ENCODE data around the gene RNF144A. TPM values are rescaled to one million over a fixed set of nuclear protein-coding genes. Genes with fewer than 3 reads are reported as not detected.

The RNF144A gene
- total and polyA plus RNA-seq, 9 donors = 13.7 to 27.6 (median 21.5) TPM

DNA sequence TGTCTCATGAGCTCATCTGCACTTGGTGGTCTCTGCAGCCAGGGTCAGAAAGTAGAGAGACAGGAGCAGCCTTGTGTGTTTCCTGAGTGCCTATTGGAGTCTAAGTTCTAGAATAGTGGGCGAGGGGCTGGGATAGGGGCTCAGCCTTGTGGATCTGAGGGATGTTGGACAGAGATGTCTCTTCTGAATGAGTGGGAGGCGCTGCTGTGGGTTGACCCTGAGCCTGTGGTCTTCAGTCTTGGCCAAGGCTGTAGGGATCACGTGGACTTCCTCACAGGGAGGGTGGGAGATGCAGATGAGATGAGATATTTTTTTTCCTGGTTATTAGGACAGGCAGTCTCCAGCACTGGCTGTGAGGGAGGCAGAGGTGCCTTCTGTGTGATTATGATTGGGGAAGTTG lies 61.8 kb downstream of the RNF144A start:
- peaks cover 11% of the 10 kb centered on the region for H3K4me1 ChIP-seq (ENCODE audit: control insufficient read depth, insufficient read depth, low read length)
- 95% methylated on average over 2 of the region's 3 CpGs for WGBS (ENCODE audit: insufficient coverage)

DNA sequence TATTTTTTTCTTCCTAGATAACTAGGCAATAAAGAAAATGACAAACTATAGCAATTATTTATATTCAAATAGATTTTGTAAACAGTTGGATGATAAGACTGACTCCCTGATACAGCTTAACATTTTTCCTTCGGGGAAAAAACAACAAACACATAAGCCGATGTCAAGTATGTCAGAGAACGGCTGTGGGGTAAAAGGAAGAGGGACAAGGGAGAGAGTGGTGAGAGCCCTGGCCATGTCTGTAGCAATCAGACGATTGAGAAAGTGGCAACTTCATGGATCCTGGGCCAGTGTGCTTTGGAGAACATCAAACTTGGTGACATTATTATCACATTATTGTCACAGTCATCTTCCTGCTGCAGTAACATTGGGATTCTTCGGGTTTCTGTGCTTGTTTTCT lies 65.2 kb downstream of the RNF144A start:
- no peaks in the 10 kb centered on the region for H3K9me3 ChIP-seq (replicated peaks; ENCODE audit: control insufficient read depth, low read depth, low read length)
- WGBS (ENCODE audit: insufficient coverage) = no CpG with 5 or more reads among the region's 5 CpGs
- no peaks in the 10 kb centered on the region for H3K27me3 ChIP-seq (ENCODE audit: control insufficient read depth, insufficient read depth, low read length)
- H3K36me3 ChIP-seq (ENCODE audit: control insufficient read depth, insufficient read depth, low read length) = no peaks in the 10 kb centered on the region
- no peak overlapping the region for H3K4me3 ChIP-seq (ENCODE audit: low read length)
- H3K27ac ChIP-seq (ENCODE audit: low read length) = no peak overlapping the region
- peaks cover 27% of the 10 kb centered on the region for H3K4me1 ChIP-seq (ENCODE audit: control insufficient read depth, insufficient read depth, low read length)
- no peak for DNase-seq

More for the DNA sequence above, 61.8 kb downstream of the RNF144A start:
- peaks cover 2% of the 10 kb centered on the region for H3K36me3 ChIP-seq (ENCODE audit: control insufficient read depth, insufficient read depth, low read length)
- no peak overlapping the region for H3K27ac ChIP-seq (ENCODE audit: low read length)
- no peaks in the 10 kb centered on the region for H3K9me3 ChIP-seq (replicated peaks; ENCODE audit: control insufficient read depth, low read depth, low read length)
- no peaks in the 10 kb centered on the region for H3K27me3 ChIP-seq (ENCODE audit: control insufficient read depth, insufficient read depth, low read length)
- no peak for DNase-seq
- H3K4me3 ChIP-seq (ENCODE audit: low read length) = no peak overlapping the region

DNA sequence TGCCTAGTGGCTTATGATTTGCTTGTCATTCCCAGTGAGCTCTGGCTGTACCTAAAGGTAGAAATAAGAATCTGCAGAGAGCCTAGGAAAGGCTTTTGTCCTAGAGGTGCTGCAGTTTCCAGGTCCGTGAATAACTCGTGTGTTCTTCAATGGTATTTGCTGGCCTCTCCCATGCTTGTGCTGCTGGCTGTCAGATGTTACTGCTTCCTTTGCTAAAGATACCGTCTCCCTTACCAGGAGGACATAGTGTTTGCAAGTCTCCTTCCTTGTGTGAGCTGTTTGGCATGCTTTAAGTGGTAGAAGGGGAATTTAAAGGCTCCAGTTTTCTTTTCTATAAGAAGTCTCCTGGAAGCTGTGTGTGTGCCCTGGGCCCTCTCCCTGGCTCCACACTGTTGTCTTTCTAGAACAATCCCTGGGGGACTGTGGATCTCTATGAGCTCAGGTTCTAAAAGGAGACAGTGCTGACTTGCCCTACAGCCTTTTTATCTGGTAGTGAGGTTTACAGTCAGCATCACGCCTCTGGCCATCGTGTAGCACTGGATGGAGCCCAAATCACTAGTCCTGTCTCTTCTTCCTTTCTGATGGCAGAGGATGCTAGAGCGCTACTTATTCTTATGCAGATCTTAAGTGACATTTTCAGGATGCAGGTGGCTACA lies 65.8 kb downstream of the RNF144A start:
- WGBS (ENCODE audit: insufficient coverage) = 73% methylated on average over 3 of the region's 6 CpGs
- no peaks in the 10 kb centered on the region for H3K9me3 ChIP-seq (replicated peaks; ENCODE audit: control insufficient read depth, low read depth, low read length)
- peaks cover 30% of the 10 kb centered on the region for H3K4me1 ChIP-seq (ENCODE audit: control insufficient read depth, insufficient read depth, low read length)
- H3K27me3 ChIP-seq (ENCODE audit: control insufficient read depth, insufficient read depth, low read length) = no peaks in the 10 kb centered on the region
- no peaks in the 10 kb centered on the region for H3K36me3 ChIP-seq (ENCODE audit: control insufficient read depth, insufficient read depth, low read length)
- DNase-seq = no peak
- no peak overlapping the region for H3K27ac ChIP-seq (ENCODE audit: low read length)
- no peak overlapping the region for H3K4me3 ChIP-seq (ENCODE audit: low read length)

DNA sequence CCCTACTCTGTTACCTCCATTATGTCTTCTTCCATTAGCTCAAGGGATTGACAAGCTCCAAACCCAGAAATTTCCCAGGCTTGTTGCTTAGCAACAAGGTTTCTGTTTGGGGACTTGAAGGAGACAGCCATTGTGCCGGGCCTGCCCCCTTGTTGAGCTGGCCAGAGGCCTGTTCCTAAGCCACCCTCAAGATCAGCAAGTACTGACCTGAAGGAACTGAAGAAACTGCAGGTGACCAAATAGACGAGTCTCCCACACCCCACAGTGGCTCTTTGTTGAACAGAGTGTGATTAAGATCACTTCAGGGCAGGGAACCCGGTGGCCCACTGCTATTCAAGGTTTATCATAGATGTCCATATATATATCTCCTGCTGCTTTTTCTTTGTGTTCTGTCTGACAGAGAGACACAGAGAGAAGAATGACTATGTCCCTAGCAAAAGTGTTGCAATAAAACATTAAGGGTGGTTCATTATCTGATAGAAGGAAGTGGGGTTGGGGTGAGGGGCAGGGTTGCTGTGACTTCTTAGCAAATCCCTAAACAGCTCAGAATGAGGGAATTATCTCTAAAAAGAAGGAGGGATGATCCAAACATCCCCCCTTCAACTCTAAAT lies 69.2 kb downstream of the RNF144A start:
- no CpG with 5 or more reads among the region's 3 CpGs for WGBS (ENCODE audit: insufficient coverage)

DNA sequence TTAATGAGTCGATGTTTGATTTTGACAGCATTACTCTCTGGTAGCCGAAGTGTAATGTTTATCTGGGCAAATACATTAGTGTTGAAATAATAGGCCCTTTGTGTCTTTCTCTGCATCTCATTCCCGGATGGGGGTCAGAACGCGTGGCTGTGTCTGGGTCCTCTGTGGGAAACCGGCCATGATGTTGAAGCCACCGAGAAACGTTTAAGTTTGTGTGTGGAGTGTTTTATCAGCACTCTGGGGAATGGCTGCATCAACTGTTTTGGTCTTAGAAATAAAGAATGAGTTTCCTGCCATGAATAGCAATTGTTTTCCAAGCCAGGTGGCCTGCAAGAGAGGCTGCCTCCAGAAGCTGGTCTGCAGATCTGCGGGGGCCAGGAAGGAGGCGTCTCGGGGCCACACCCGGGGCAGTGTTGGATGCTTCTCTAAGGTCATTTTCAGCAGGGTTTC lies 69.7 kb downstream of the RNF144A start:
- no peaks in the 10 kb centered on the region for H3K27me3 ChIP-seq (ENCODE audit: control insufficient read depth, insufficient read depth, low read length)
- peaks cover 32% of the 10 kb centered on the region for H3K4me1 ChIP-seq (ENCODE audit: control insufficient read depth, insufficient read depth, low read length)
- DNase-seq = peak; percentile 56
- H3K36me3 ChIP-seq (ENCODE audit: control insufficient read depth, insufficient read depth, low read length) = peaks cover 9% of the 10 kb centered on the region
- H3K9me3 ChIP-seq (replicated peaks; ENCODE audit: control insufficient read depth, low read depth, low read length) = peaks cover 4% of the 10 kb centered on the region
- H3K27ac ChIP-seq (ENCODE audit: low read length) = peak overlapping the region; percentile 45
- no peak overlapping the region for H3K4me3 ChIP-seq (ENCODE audit: low read length)
- whole genome bisulfite sequencing (ENCODE audit: insufficient coverage) = 28% methylated on average over 10 of the region's 12 CpGs

More for the DNA sequence above, 69.2 kb downstream of the RNF144A start:
- Histone ChIP-seq H3K27me3 (ENCODE audit: control insufficient read depth, insufficient read depth, low read length) (no peaks in the 10 kb centered on the region), H3K27ac (ENCODE audit: low read length) (peak overlapping the region; percentile 45), H3K36me3 (ENCODE audit: control insufficient read depth, insufficient read depth, low read length) (peaks cover 9% of the 10 kb centered on the region), H3K4me3 (ENCODE audit: low read length) (no peak overlapping the region), H3K9me3 (replicated peaks; ENCODE audit: control insufficient read depth, low read depth, low read length) (peaks cover 4% of the 10 kb centered on the region), H3K4me1 (ENCODE audit: control insufficient read depth, insufficient read depth, low read length) (peaks cover 30% of the 10 kb centered on the region)
- peak; percentile 74 for DNase-seq

DNA sequence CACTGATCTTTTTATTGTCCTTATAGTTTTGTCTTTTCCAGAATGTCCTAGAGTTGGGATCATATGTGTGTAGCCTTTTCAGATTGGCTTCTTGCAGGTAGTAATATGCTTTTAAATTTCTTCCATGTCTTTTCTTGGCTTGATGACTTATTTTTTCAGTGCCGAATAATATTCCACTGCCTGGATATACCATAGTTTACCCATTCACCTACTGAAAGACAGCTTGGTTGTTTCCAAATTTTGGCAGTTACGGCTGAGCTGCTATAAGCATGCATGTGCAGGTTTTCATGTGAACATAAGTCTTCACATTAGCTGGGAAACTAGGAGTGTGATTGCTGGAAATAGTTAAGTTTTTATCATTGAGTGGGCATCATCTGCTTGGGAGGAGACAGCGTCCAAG lies 73.7 kb downstream of the RNF144A start:
- Histone ChIP-seq H3K36me3 (ENCODE audit: control insufficient read depth, insufficient read depth, low read length) (peaks cover 9% of the 10 kb centered on the region), H3K4me3 (ENCODE audit: low read length) (no peak overlapping the region), H3K4me1 (ENCODE audit: control insufficient read depth, insufficient read depth, low read length) (peaks cover 39% of the 10 kb centered on the region), H3K27me3 (ENCODE audit: control insufficient read depth, insufficient read depth, low read length) (no peaks in the 10 kb centered on the region), H3K27ac (ENCODE audit: low read length) (no peak overlapping the region), H3K9me3 (replicated peaks; ENCODE audit: control insufficient read depth, low read depth, low read length) (peaks cover 4% of the 10 kb centered on the region)
- no peak for DNase-seq
- WGBS (ENCODE audit: insufficient coverage) = 100% methylated on average over 1 of the region's 3 CpGs

DNA sequence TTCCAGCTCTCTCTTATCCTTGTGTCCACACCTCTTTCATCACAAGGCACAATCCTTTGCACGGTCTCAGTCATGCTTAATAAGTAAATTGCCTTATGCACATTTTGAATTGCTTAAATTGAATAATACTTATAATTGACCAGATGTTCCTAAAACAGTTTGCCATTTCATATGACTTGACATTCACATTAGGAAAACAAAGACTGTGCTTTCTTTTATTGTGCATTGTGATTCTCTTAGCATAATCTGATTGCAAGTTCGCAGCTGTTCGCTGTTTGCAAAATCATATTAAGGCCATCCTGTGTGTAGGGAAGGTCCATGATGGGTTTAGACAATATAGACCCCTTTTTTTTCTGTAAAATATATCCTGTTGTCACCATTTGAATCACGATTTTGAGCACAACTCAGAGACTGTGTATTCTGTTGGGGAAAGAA lies 75.6 kb downstream of the RNF144A start:
- no peak for DNase-seq
- Histone ChIP-seq H3K9me3 (replicated peaks; ENCODE audit: control insufficient read depth, low read depth, low read length) (peaks cover 4% of the 10 kb centered on the region), H3K4me1 (ENCODE audit: control insufficient read depth, insufficient read depth, low read length) (peaks cover 23% of the 10 kb centered on the region), H3K4me3 (ENCODE audit: low read length) (no peak overlapping the region), H3K36me3 (ENCODE audit: control insufficient read depth, insufficient read depth, low read length) (peaks cover 17% of the 10 kb centered on the region), H3K27ac (ENCODE audit: low read length) (peak overlapping the region; percentile 75), H3K27me3 (ENCODE audit: control insufficient read depth, insufficient read depth, low read length) (no peaks in the 10 kb centered on the region)
- no CpG with 5 or more reads among the region's 4 CpGs for WGBS (ENCODE audit: insufficient coverage)

DNA sequence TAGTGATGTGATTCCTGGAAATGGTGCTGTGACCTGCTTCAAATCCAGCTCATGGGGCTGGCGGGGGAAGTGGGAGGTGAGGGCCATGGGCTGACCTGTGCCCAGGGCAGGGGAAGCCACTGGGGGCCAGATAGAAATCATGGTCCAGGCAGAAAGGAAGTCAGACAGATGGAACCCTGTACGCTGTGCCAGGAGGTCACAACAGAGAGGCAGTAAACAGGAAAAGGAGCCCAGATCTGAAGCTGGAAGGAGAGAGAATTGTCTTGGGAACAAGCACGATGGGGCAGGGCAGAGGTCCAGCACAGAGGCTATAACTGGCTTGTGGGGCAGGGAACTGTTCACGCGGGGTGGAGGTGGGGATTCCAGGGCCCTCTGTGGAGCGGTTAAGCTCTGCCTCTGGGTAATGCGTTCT lies 76.0 kb downstream of the RNF144A start:
- H3K27me3 ChIP-seq (ENCODE audit: control insufficient read depth, insufficient read depth, low read length) = no peaks in the 10 kb centered on the region
- peaks cover 23% of the 10 kb centered on the region for H3K4me1 ChIP-seq (ENCODE audit: control insufficient read depth, insufficient read depth, low read length)
- peaks cover 4% of the 10 kb centered on the region for H3K9me3 ChIP-seq (replicated peaks; ENCODE audit: control insufficient read depth, low read depth, low read length)
- no peak for DNase-seq
- 55% methylated on average over 6 of the region's 7 CpGs for WGBS (ENCODE audit: insufficient coverage)
- peak overlapping the region; percentile 75 for H3K27ac ChIP-seq (ENCODE audit: low read length)
- no peak overlapping the region for H3K4me3 ChIP-seq (ENCODE audit: low read length)
- peaks cover 17% of the 10 kb centered on the region for H3K36me3 ChIP-seq (ENCODE audit: control insufficient read depth, insufficient read depth, low read length)

DNA sequence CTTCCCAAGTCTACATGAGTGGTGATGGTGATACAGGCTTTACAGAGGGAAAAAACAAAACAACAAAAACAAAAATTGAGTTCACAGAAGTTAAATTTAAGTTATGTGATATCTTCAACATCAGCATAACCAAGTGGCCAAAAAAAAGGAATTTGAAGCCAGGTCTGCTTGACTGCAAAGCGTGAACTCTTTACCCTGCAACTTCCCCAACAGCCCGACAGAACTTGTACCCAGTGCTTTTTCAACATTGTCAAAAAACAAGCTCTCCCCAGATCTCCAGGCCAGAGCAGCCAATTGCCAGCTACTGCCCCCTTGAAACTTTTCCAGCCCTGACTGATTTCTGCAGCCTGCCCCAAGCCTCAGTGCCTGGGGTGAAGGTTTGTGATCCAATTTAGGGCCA lies 76.7 kb downstream of the RNF144A start:
- H3K27ac ChIP-seq (ENCODE audit: low read length) = no peak overlapping the region
- WGBS (ENCODE audit: insufficient coverage) = 71% methylated on average over 2 of the region's 2 CpGs
- H3K4me3 ChIP-seq (ENCODE audit: low read length) = no peak overlapping the region
- H3K36me3 ChIP-seq (ENCODE audit: control insufficient read depth, insufficient read depth, low read length) = peaks cover 17% of the 10 kb centered on the region
- no peaks in the 10 kb centered on the region for H3K27me3 ChIP-seq (ENCODE audit: control insufficient read depth, insufficient read depth, low read length)
- DNase-seq = no peak
- peaks cover 4% of the 10 kb centered on the region for H3K9me3 ChIP-seq (replicated peaks; ENCODE audit: control insufficient read depth, low read depth, low read length)
- peaks cover 23% of the 10 kb centered on the region for H3K4me1 ChIP-seq (ENCODE audit: control insufficient read depth, insufficient read depth, low read length)

DNA sequence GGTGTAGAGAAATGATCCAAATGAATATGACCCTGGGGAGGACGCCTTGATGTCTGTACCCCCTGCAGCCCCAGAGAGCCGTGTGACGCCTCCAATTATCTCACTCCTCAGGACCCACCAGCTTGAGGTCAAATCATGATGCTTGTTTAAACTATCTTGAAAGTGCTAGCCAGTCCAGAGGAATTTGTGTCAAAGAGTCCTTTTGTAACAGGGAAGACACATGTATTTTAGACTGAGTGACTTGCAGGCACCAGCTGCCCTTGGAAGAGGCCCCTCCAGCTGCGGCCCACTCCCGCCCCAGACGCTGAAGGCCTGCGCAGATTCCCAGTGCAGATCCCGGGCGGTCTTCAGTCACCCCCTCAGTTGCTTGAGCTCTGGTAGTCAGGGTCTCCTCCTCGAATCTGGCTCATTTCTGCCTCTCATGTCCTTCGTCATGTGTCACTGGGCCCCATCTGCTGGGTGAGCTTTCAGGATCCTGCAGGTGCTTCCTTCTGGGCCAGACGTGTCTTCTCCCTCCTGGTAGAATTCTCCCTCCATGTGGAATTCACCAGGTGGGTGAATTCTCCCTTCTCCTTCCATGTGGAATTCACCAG lies 77.4 kb downstream of the RNF144A start:
- DNase-seq = peak; percentile 51
- no peaks in the 10 kb centered on the region for H3K27me3 ChIP-seq (ENCODE audit: control insufficient read depth, insufficient read depth, low read length)
- 65% methylated on average over 9 of the region's 12 CpGs for WGBS (ENCODE audit: insufficient coverage)
- no peak overlapping the region for H3K27ac ChIP-seq (ENCODE audit: low read length)
- peaks cover 4% of the 10 kb centered on the region for H3K9me3 ChIP-seq (replicated peaks; ENCODE audit: control insufficient read depth, low read depth, low read length)
- H3K4me3 ChIP-seq (ENCODE audit: low read length) = no peak overlapping the region
- peaks cover 23% of the 10 kb centered on the region for H3K4me1 ChIP-seq (ENCODE audit: control insufficient read depth, insufficient read depth, low read length)
- H3K36me3 ChIP-seq (ENCODE audit: control insufficient read depth, insufficient read depth, low read length) = peaks cover 20% of the 10 kb centered on the region
